Stimulated activated CD4-positive, alpha-beta T cell treated with anti-CD3 and anti-CD28 coated beads, TNF-alpha, amount 100 ng/mL, for 24 hours (primary cell): ENCODE results near the gene HBS1L.
"Not testable (repeated sequence)": the region's sequence is repeated elsewhere in the genome, so short reads cannot be mapped to it uniquely, and the experiment has no call there.

Source experiments
- DNase-seq, 3 experiments: peaks; one replicate each; pipeline ENCODE4 v3.0.0-alpha.2; 2020; ENCODE audit warnings: low read depth in 3 of 3

The HBS1L gene

GRCh38 chr6:135075018-135075417 lies 20.4 kb upstream of the HBS1L start:
- DNase-seq: no peak

DNA sequence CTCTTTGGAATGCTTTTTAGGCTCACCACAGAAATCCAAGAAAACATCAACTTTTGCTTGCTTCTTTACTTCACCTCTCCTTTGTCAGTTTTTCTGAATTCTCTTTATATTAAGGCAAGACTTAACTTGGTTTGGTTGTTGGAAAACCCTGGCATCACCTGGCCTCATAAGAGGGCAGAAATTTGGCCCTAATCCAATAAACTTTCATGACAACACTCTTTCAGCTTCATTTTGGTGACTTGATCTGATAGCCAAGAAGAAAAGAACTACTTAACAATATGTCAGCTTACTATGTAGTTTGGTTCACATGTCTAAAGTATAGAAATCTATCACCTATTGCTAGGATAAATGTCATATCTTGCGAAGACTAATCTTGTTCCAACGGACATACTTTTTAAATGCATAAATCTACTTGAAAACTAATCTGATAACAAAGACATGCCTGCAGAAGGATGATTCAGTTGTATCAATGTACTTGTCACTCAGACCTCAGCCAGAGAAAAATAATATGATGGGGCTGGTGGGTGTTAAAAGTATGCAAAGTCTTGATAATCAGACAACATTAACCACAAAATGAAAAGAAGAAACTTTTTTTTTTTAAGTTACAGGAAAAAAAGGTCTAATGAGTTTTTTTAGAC lies 19.3 kb upstream of the HBS1L start:
- DNase-seq: no peak

GRCh38 chr6:135073217-135073616 lies 18.6 kb upstream of the HBS1L start:
- DNase-seq: no peak

GRCh38 chr6:135072753-135073152 lies 18.1 kb upstream of the HBS1L start:
- no peak for DNase-seq

DNA sequence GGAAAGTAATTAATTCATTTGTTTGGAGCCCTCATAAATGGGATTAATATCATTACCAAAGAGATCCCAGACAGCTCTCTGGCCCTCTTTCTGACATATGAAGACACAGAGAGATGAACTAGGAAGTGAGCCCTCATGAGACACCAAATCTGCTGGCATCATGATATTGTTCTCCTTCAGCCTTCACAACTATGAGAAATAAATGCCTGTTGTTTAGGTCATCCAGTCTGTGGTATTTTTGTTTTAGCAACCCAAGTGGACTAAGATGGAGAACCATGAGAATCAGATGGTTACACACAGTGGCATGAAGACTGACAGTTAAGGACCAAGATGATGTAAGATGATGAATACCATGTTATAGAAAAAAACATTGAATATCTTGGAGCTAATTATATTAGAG lies 16.9 kb upstream of the HBS1L start:
- no peak for DNase-seq

GRCh38 chr6:135067911-135068310 lies 13.3 kb upstream of the HBS1L start:
- DNase-seq: no peak

GRCh38 chr6:135066806-135067205 lies 12.2 kb upstream of the HBS1L start:
- no peak for DNase-seq

GRCh38 chr6:135066397-135066796 lies 11.8 kb upstream of the HBS1L start:
- no peak for DNase-seq

DNA sequence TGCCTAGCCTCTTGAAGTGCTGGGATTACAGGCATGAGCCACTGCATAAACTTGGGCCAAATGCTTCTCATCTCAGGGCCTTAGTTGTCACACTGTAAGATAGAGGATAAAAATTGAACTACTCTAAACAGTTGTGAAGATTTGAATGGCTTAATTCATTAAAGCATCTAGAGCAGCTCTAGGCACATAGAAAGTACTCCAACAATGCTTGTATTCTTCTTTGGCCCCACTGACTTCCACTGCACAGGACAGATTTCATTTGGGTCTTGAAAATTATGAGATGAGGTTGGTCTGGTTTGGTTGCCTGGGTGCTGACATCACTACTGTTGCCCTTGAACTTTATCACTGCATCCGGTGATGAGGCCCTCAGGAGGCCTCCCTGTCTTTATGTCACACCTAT lies 10.0 kb upstream of the HBS1L start:
- DNase-seq: no peak

GRCh38 chr6:135063926-135064325 lies 9.3 kb upstream of the HBS1L start:
- DNase-seq: no peak

GRCh38 chr6:135062735-135063134 lies 8.1 kb upstream of the HBS1L start:
- DNase-seq: no peak

DNA sequence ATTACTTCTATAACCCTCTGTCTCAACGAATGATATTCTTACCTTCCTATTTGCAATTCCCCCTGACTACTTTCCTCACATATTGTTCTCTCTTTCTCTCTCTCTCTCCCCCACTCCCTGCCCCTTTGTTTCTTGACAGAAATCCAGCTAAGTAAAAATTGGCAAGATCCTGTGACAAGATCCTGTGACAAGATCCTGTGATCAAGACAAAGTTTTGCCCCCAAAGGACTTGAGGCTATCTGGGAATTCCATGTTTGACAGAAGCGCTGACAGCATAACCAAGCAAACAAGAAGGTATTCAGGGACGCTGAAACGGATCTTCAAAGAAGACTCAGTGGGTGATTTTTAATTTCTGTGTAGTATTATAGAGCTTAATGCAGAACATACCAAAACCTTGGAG lies 5.5 kb upstream of the HBS1L start:
- DNase-seq: no peak

DNA sequence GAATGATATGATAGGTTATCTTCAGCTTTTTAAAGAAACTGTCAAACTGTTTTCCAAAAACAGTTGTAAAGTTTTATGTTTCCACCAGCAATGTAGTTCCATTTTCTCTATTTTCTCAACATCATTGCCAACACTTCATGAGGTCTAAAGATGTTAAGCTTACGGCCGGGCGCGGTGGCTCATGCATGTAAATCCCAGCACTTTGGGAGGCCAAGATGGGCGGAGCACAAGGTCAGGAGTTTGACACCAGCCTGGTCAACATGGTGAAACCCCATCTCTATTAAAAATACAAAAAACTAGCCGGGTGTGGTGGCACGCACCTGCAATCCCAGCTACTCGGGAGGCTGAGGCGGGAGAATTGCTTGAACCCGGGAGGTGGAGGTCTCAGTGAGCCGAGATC lies 3.7 kb upstream of the HBS1L start:
- DNase-seq: not testable (repeated sequence)

- no peak for DNase-seq
Observed at GRCh38 chr6:135056632-135057031, 2.0 kb upstream of the HBS1L start.

GRCh38 chr6:135054226-135054568 lies 425 bp downstream of the HBS1L start:
- no peak for DNase-seq

GRCh38 chr6:135053406-135053805 lies 1.2 kb downstream of the HBS1L start:
- DNase-seq: no peak

DNA sequence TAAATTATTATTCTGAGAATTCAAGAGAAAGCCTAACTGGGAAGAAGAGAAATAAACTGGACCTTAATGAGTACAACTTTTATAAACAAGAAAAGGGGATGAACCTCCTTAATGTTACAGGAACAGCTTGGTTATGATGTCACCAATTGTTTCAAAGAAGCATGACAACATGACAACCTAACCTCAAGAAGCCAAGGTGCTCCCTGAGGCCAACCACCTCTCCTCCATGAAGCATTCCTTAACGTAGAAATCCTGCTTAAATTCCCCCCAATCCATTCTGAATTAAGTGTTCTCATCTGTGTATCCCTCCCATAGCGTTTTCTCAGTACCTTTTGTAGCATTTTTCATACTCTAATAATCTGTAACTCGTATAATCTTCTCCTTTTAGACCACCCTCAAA lies 1.7 kb downstream of the HBS1L start:
- no peak for DNase-seq

DNA sequence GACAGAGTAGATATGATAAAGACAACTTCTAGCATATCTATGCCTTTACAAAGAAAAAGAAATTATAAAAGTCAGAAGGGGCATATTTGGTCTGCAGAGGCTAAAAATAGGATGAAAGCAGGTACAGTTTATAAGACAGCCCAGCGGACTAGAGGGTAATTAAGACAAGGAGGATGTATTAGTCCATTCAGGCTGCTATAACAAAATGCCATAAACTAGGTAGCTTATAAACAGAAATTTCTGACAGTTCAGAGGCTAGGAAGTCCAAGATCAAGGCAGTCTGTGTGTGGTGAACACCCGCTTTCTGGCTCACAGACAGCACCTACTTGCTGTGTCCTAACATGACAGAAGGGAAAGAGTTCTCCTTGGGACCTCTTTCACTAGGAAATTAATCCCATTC lies 5.7 kb downstream of the HBS1L start:
- DNase-seq: no peak

DNA sequence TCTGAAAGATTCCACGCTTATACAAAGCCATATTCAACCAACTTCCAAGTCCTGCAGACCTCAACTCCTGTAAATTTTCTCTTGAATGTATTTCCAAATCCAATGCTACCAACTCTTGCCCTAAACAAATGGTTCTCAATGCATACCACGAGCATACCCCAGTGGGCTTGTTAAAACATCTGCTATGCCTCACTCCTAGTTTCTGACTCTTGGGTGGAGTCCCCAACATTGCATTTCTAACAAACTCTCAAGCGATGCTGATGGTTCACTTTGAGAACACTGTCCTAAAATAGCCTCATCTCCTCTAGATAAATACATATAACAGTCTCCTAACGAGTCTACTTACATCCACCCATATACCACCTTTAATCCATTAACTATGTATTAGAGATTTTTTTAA lies 7.3 kb downstream of the HBS1L start:
- no peak for DNase-seq

GRCh38 chr6:135046912-135047311 lies 7.7 kb downstream of the HBS1L start:
- no peak for DNase-seq

DNA sequence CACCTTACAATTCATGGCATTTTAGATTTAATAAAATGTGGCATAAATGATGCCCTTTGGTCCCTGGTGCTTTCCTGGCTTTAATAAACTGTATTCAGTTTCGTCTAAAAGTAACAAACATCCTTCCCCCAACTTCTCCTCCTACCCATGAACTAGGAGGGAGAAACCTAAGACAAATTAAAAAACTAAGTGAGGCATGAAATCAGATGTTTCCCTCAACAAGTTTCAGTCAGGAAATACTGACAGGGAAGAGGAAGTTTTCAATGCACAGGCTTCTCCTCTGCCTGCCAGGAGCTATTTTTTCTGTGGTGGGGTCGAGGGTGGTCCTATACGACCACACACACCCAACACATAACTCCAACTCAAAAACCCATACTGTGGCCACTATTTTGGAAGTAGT lies 10.0 kb downstream of the HBS1L start:
- DNase-seq: no peak

- no peak for DNase-seq
Observed at GRCh38 chr6:135043846-135044245, 10.8 kb downstream of the HBS1L start.

DNA sequence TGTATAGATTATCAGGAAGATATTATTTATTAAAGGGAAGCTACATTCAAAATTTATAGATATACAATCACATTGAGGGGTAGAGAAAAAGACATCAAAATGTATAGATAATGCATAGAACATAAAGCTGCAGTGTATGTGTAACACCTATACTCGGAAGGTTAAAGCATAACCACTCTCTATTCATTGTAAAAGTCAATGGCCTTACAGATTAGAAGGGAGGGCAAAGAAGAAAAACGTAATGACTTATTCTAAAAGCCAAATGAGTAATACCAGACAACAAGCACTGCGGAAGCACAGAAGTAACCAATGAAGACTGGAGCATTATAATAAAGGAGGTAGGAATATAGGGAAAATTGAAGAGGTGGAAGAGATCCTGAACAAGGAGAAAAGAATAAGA lies 11.3 kb downstream of the HBS1L start:
- DNase-seq: no peak

- no peak for DNase-seq
Observed at GRCh38 chr6:135038335-135038734, 16.3 kb downstream of the HBS1L start.

DNA sequence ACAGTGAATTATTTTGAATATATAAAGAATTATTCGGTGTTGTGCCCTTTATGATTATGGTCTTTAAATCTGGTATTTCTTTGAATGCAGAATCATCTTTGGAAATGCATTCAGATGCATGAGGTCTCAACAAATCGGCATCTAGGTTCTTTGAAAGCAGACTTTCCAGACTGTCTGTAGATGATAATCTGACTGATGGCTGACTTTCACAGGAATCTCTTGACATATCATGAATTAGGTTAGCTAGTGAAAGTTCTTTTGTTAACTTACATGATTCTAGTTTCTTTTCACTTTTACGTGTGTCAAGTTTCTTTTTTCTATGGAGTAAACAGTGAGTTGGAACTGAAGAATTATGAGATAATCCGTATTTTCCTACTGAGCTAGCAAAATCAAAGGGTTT lies 17.1 kb downstream of the HBS1L start:
- DNase-seq: no peak
